AG20443 (cell line): Measurements from ENCODE around the gene SSBP3.
A peak's percentile ranks its signal among the peaks of the same experiment; 100 is the strongest.
"Not testable (repeated sequence)": the region's sequence is repeated elsewhere in the genome, so short reads cannot be mapped to it uniquely, and the experiment has no call there.

ENCODE experiments used
- DNase-seq: peaks from one replicate; pipeline ENCODE4 v3.0.0; 2012; ENCODE audit warnings: low spot score, mixed read lengths

Gene SSBP3

DNA sequence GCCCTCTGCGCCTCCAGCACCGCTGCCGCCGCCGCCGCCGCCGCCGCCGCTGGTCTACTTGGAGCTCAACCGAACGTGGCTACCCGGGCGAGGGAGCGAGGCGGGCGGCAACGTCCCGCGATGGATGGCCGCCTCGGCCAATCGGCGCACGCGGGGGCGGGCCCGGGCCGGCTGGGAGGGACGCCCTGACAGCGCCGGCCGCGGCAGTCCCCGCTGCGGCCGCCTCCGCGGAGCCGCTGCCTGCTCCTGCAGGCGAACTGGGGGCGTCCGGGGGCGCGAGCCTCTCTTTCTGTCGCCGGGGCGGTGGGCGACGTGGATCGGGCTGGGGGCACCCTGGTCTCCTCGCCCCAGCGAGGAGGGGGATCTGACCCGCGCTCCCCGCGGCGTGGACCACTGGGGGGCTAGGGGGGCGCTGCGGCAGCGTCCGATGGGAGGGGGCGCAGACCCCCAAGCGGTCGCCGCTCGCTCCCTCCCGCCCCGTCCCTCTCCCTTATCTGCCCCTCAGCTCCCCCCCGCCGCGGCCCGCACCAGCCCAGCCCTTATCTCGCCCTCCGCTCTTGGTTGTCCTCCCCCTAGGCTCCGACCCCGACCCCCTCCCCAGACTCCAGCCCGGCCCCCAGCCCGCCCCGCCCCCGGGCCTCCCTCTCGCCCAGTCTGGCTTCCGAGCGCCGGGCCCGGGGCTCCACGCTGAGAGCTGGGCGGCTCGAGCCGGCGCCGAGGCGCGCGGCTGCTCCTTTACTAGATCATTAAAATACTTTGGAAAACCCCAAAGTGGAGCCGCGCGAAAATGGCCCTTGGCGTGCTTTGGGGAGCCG is at the start of gene SSBP3:
Gene SSBP3, minus strand, starts transcription at position 56 of the 815 bp plus-strand sequence.
- DNase-seq = peak; percentile 99

- DNase-seq = no peak
These were observed 47.3 kb upstream of the SSBP3 start for GRCh38 chr1:54453509-54453908.

- no peak for DNase-seq
These were observed 46.8 kb upstream of the SSBP3 start for GRCh38 chr1:54453022-54453421.

GRCh38 chr1:54449431-54449830 is 43.2 kb upstream of the SSBP3 start:
- not testable (repeated sequence) for DNase-seq

- not testable (repeated sequence) for DNase-seq
These were observed 42.6 kb upstream of the SSBP3 start for GRCh38 chr1:54448801-54449200.

DNA sequence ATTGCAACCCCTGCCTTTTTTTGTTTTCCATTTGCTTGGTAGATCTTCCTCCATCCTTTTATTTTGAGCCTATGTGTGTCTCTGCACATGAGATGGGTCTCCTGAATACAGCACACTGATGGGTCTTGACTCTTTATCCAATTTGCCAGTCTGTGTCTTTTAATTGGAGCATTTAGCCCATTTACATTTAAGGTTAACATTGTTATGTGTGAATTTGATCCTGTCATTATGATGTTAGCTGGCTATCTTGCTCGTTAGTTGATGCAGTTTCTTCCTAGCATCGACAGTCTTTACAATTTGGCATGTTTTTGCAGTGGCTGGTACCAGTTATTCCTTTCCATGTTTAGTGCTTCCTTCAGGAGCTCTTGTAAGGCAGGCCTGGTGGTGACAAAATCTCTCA is 40.9 kb upstream of the SSBP3 start:
- not testable (repeated sequence) for DNase-seq

DNA sequence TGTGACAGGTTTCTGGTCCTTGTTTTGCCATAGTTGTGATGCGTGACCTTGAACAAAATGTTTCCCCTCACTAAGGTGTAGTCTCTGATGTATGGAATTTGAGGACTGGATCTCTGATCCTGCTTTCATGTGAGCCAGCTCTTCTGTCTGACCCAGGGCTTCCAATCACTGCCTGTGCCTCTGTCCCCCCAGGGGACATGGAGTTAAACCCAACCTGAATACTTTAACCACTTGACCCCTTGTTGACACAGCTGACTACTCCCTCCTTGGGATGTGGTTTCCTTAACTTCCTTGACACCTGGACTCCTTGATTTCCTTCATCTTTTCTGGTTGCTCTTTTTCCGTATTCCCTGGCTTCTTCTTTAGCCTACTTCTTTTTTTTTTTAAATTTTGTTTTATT is 36.0 kb upstream of the SSBP3 start:
- DNase-seq = no peak

- DNase-seq = no peak
These were observed 33.5 kb upstream of the SSBP3 start for GRCh38 chr1:54439550-54440223.

GRCh38 chr1:54437783-54438182 is 31.6 kb upstream of the SSBP3 start:
- no peak for DNase-seq

DNA sequence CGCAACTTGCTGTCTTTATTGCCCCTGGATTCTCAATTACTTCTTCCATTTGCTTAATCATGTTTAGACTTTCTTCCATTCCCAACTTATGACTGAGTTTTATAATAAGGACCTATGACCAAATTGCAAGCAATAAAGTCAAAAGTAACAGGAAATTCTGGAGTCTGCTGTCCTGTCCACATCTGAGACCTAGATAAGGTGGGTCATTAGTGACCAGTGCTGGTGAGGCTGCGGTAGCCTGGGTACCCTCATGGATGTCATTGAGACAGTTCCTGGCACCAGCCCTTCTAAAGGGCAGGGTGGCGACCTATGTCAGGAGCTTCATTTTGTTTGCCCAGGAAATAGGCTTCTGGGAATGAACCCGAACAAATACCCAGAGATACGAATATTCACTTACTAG is 30.6 kb upstream of the SSBP3 start:
- DNase-seq = no peak

GRCh38 chr1:54429838-54430237 is 23.6 kb upstream of the SSBP3 start:
- DNase-seq = no peak

- DNase-seq = no peak
These were observed 22.8 kb upstream of the SSBP3 start for GRCh38 chr1:54428837-54429518.

DNA sequence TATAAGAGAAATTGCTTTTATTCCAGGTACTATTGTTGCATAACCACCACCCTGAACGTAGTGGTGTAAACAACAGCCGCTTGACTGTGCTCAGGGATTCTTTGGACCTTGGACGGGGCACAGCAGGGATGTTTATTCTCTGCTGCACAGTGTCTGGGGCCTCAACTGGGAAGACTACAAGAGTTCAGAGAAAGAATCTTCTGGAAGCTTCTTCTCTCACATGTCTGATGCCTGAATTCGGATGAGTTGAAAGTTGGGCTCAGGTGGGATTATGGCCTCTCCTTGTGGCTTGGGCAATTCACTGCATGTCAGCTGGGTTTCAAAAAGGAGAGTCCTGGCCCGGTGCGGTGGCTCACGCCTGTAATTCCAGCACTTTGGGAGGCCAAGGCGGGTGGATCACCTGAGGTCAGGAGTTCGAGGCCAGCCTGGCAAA is 19.0 kb upstream of the SSBP3 start:
- DNase-seq = no peak

DNA sequence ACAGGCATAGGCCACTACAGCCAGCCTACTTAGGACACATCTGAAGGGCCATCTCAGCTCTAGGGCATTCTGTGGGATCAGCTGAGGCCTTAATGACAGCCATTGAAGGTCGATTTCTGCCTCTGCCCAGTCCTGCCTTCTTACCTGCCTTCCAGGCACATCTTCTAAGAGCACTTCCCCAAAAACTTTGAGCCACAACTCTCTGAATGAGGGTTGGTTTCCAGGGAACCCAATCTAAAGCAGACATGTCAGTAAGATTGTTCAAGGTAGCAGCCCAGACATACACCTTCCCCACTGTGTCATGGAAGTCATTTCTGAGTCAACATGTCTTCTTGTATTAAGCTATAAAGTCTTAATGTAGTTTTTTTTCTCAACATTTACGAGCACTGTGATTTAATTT is 18.2 kb upstream of the SSBP3 start:
- no peak for DNase-seq

- DNase-seq = peak; percentile 35
These were observed 14.9 kb upstream of the SSBP3 start for GRCh38 chr1:54421101-54421504.

DNA sequence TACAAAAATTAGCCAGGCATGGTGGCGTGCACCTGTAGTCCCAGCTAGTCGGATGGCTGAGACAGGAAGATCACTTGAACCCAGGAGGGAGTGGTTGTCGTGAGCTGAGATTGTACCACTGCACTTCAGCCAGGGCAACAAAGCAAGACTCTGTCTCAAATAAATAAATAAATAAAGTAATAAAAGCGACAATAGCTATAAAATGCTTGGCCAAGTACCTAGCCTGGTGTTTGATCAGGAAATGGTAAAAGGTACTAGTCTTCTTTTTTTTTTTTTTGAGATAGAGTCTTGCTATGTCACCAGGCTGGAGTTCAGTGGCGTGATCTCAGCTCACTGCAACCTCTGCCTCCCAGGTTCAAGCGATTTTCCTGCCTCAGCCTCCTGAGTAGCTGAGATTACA is 12.4 kb upstream of the SSBP3 start:
- DNase-seq = not testable (repeated sequence)

DNA sequence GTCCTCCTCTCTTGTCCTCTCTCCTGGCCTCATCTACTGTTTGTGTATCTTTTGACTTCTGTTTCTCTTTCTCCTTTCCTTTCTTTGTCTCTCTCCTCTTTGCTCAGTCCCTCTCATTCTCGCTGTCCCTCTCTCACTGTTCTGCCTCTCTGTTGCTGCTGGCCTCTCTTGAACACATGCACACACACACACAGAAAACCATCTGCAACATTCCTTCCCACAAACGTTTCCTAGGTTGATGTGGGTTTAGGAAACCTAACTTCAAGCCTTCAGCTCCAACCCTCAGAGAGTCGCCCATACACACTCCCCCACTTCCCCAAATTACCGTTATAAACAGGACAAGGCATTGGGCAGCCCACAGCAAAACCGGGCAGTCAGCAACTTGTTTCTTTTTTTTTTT is 10.9 kb upstream of the SSBP3 start:
- DNase-seq = no peak

DNA sequence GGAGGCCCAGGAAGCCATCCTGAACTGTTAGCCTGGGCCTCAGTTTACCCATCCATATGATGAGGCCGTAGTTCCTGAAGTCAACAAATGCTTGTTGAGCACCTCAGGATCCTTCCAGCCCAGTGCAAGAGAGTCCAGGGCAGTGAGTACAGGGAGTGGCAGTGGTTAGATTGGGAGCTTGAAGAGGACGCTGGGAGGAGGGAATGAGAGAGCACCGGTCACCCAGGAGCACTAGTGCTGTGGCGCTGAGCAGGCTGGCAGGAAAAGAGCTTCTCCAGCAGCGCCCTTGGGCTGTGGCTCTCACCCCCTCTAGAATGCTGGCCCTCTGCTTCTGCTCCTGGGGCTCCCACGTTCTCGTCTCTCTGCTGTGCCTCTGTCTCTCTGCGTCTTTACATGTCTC is 10.2 kb upstream of the SSBP3 start:
- DNase-seq = no peak

- no peak for DNase-seq
These were observed 9.8 kb upstream of the SSBP3 start for GRCh38 chr1:54415991-54416390.

DNA sequence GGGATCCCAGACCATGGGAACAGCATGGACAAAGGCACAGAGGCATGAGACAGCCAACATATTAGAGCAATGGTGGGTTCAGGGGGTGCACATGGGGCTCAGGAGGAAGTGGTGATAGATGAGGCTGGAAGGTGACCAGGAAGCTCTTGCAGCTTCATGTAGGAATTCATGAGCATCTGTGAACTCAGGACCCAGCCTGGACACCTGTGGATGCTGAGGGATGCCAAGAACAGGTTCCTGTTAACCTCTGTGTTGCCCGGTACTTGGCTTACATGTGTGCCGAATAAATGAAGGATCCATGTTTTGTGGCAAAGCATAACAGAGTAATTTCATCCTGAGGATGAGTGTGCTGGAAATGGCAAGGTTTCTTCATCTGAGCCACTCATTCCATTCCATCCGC is 9.3 kb upstream of the SSBP3 start:
- DNase-seq = no peak

GRCh38 chr1:54413732-54414131 is 7.5 kb upstream of the SSBP3 start:
- no peak for DNase-seq

DNA sequence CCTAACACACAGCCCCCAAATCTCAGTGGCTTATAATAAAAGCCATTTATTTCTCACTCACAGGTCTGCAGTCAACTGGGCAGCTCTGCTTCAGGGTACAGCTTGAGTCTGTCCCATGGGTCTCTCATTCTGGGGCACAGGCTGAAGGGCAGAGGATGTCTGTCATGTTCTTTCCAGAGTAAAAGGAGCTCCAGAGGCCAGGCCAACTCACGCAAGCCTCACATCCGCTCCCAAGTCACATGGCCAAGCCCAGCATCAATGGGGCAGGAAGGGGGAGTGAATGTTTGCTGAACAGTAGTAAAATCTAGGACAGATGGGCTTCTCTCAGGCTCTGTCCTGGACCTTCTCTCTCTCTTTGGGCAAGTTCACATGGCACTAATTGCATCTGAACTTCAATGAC is 7.1 kb upstream of the SSBP3 start:
- peak; percentile 74 for DNase-seq

DNA sequence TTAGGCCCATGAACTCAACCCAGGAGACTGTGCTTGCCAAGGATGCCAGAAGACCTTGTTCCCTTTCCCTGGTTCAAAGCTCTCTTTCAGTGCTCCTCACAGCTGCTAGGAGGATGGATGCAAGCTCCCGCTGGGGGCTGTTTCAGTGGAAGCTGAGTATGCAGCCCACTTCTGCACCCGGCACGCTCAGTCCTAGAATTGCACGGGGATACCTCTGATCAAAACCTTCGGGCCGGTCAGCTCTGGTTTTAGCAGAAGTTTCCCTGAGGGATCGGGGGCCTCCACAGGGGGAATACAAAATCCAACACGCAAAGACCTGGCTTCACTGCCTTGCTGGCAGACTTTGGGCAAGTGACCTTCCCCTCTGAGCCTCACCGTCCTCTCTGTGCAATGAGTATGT is 4.2 kb upstream of the SSBP3 start:
- DNase-seq = no peak
